ENCODE data around the gene CPNE2.

GRCh38 chr16:57127037-57127763 is 34.8 kb downstream of the CPNE2 start:
- TF ChIP-seq CTCF (optimal IDR thresholded peaks at IDR 0.05 in 1 of 3, IDR thresholded peaks at IDR 0.05 in 1 of 3, conservative IDR thresholded peaks at IDR 0.05 in 1 of 3; ENCODE audit: extremely low read depth in 1 of 3, insufficient read depth in 2 of 3, low read length in 3 of 3) (no peak), EZH2 (IDR thresholded peaks at IDR 0.05; ENCODE audit: low read length) (no peak)

All from keratinocyte (primary cell).